Body of pancreas (tissue), 4 donors: ENCODE measurements around the gene C19orf81. TPM values are rescaled to one million over a fixed set of nuclear protein-coding genes. Genes with fewer than 3 reads are reported as not detected.

ENCODE experiments used
- ATAC-seq: fragments of 150-250 bp; one replicate; pipeline ENCODE4 v1.9.1; 2016
- DNase-seq, 4 donors: peaks; one replicate each; pipeline ENCODE4 v3.0.0-alpha.2; 2019
- H3K27ac ChIP-seq, 4 donors: fragments of 200-600 bp; sonication (generic); 1 replicate in 3 of 4; 2 replicates in 1 of 4; pipeline versions ENCODE4 v1.5.1 to v1.6.1; 2016 to 2019; ENCODE audit warnings: mild to moderate bottlenecking in 1 of 4, mixed read lengths in 1 of 4, moderate library complexity in 1 of 4
- H3K27me3 ChIP-seq, 2 donors: fragments of 200-600 bp; sonication (generic); one replicate each; pipeline ENCODE4 v1.6.0; 2016; ENCODE audit warnings: mild to moderate bottlenecking in 1 of 2
- H3K36me3 ChIP-seq, 2 donors: fragments of 200-600 bp; sonication (generic); replicated peaks in 1 of 2; 2 replicates each; pipeline ENCODE4 v1.5.1; 2016; ENCODE audit warnings: low read depth in 2 of 2; ENCODE audit not compliant: insufficient read depth in 1 of 2
- H3K4me1 ChIP-seq: fragments of 200-600 bp; sonication (generic); one replicate; pipeline ENCODE4 v1.6.0; 2016
- H3K4me3 ChIP-seq, 2 donors: fragments of 200-600 bp; sonication (generic); 1 replicate in 1 of 2; 2 replicates in 1 of 2; pipeline ENCODE4 v1.5.1; 2016 to 2019
- H3K9me3 ChIP-seq, 3 donors: fragments of 200-600 bp; sonication (generic); 1 replicate in 2 of 3; 2 replicates in 1 of 3; pipeline ENCODE4 v1.5.1; 2016
- CTCF ChIP-seq, 7 experiments: fragments of 450-650 bp in 4 of 7; fragments of 200-600 bp in 3 of 7; sonication (generic) in 3 of 7; IDR thresholded peaks; one replicate each; pipeline ENCODE4 v1.5.1; 2016 to 2019; ENCODE audit warnings: antibody characterized with exemption in 7 of 7
- POLR2A ChIP-seq, 3 donors: fragments of 450-650 bp; IDR thresholded peaks; one replicate each; pipeline ENCODE4 v1.6.1; 2016; ENCODE audit warnings: antibody characterized with exemption in 3 of 3, mild to moderate bottlenecking in 2 of 3
- WGBS, 2 donors: methylation state at CpG; one replicate each; pipeline ENCODE4 v1.1.5; 2017; 5-methylcytosine and 5-hydroxymethylcytosine counted together
- intact Hi-C: fragments of 100-400 bp; cut with DNase I; formaldehyde crosslinking; loops from one replicate; pipeline ENCODE4 v1.15.1; 2023
- total RNA-seq, 2 donors: library from RNA; depleted of rRNA; stranded (reverse); fragments of >200 nt; gene quantifications; one replicate each; pipeline ENCODE4 v1.1.0, GENCODE V29; 2016

C19orf81 gene
- total RNA-seq, 2 donors from 2014 or later, result not detected

- H3K4me1 ChIP-seq, result peaks cover 12% of the 10 kb centered on the region
- peaks cover 0 to 4% (median 0%) of the 10 kb centered on the region in 3 donors for H3K9me3 ChIP-seq
- TF ChIP-seq CTCF (IDR thresholded peaks at IDR 0.05), result no peak
- no peak for TF ChIP-seq POLR2A (IDR thresholded peaks at IDR 0.05)
- no peak overlapping the region for H3K27ac ChIP-seq
- DNase-seq (no peak), ATAC-seq (no peak)
- H3K4me3 ChIP-seq, result no peak overlapping the region
- 60 to 72% methylated on average over 2 of the region's 2 CpGs for WGBS, 2 donors
- H3K27me3 ChIP-seq, result peaks cover 0 to 16% of the 10 kb centered on the region in 2 donors
- no peaks in the 10 kb centered on the region for H3K36me3 ChIP-seq
- intact Hi-C loops, result no loop called here
Observed at GRCh38 chr19:50640368-50640767, 8.9 kb upstream of the C19orf81 start.

GRCh38 chr19:50644315-50644915 lies 4.8 kb upstream of the C19orf81 start:
- intact Hi-C loops, result no loop called here
- Histone ChIP-seq H3K4me3 (no peak overlapping the region), H3K9me3 (no peaks in the 10 kb centered on the region), H3K27ac (no peak overlapping the region), H3K27me3 (no peaks in the 10 kb centered on the region), H3K36me3 (no peaks in the 10 kb centered on the region), H3K4me1 (peaks cover 7% of the 10 kb centered on the region)
- DNase-seq (no peak), ATAC-seq (no peak)
- no peak for TF ChIP-seq POLR2A (IDR thresholded peaks at IDR 0.05)
- TF ChIP-seq CTCF (IDR thresholded peaks at IDR 0.05), result no peak
- 17 to 31% methylated on average over 1 of the region's 1 CpG for WGBS, 2 donors

- TF ChIP-seq CTCF (IDR thresholded peaks at IDR 0.05), result no peak
- no peak for TF ChIP-seq POLR2A (IDR thresholded peaks at IDR 0.05)
- Histone ChIP-seq H3K27ac (no peak overlapping the region), H3K36me3 (no peaks in the 10 kb centered on the region), H3K27me3 (no peaks in the 10 kb centered on the region), H3K9me3 (no peaks in the 10 kb centered on the region), H3K4me3 (no peak overlapping the region), H3K4me1 (peaks cover under 1% of the 10 kb centered on the region)
- intact Hi-C loops, result no loop called here
- no peak for ATAC-seq
- DNase-seq, result no peak
- 51 to 54% methylated on average over 6 of the region's 6 CpGs for WGBS, 2 donors
Observed at GRCh38 chr19:50645107-50645506, 4.1 kb upstream of the C19orf81 start.

DNA sequence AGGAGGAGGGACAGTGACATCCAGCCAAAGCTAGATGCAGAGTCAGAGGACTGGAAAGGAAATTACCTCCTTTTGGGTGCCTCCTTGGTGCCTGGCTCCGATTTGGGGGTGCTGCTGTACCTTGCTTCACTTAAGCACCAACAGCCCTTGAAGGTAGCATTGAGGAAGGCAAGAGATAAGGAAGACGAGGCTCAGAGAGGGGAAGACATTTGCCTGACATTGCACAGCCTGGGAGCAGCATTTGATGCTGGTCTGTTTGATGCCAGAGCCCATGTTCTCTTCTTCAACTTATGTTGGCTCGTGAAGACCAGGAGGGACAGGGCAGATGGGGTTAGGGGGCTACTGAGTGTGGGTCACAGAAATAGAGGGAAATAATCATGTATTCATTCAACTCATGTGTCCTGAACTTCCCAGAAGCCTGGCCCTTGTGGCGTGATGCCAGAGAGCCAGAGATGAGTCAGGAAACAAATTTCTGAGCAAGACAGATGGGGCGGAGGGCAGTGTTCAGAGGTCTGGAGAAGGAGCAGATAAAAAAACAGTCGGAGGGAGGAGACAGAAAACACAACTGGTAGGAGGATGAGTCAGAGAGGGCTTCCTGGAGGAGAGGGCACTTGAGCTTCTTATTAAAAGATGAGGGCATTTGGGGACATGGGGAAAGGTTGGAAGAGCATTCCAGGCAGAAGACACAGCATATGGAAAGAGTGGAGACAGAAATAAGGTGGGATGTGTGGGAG lies 3.0 kb upstream of the C19orf81 start:
- no peaks in the 10 kb centered on the region for H3K9me3 ChIP-seq
- intact Hi-C loops, result no loop called here
- WGBS, 2 donors, result 27 to 34% methylated on average over 6 of the region's 6 CpGs
- ATAC-seq (no peak), DNase-seq (no peak)
- TF ChIP-seq POLR2A (IDR thresholded peaks at IDR 0.05) (no peak), CTCF (IDR thresholded peaks at IDR 0.05) (no peak)
- no peaks in the 10 kb centered on the region for H3K4me1 ChIP-seq
- no peak overlapping the region for H3K27ac ChIP-seq
- no peak overlapping the region for H3K4me3 ChIP-seq
- no peaks in the 10 kb centered on the region for H3K27me3 ChIP-seq
- no peaks in the 10 kb centered on the region for H3K36me3 ChIP-seq
